ENCODE measurements around the gene DTX3.
"Not testable (repeated sequence)": the region's sequence is repeated elsewhere in the genome, so short reads cannot be mapped to it uniquely, and the experiment has no call there.

The DTX3 gene

DNA sequence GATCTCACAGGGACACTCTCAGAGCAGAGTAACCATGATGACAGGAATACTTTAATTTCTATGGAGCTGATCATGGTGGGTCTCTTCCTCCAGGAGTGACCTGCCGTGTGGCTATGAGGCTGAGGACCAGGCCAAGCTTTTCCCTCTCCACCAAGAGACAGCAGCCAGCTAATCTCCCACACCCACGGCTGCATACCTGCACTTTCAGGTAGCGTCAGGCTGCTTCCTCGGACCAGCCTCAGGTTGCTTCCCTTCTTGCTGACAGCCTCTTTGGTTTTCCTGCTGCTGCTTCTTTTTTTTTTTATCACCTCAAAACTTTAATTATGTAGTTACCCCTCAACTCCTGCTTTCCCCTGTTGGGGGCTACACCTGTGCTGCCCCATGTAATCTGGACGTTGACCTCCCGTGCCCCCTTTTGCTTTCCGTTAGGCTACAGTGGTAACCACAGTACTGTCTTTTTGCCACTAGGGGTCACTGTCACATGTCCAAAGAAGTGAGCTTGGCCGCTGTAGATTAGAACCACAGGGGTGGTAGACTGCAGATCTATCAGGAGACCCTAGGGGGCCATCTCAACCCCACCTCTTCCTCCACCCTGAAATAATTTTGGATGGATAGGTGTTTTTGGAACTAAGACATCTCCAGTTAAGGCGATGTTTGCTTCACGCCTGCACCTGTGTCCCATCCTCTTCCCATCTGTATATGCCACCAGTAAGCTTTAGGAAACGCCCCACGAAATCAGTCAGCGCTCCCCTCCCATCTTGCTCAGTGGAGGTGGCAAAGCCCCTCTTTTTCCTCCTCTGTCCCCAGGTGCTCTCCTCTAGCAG is 21.4 kb upstream of the DTX3 start:
- DNase-seq (ENCODE audit: low read depth): peak; percentile 76

DNA sequence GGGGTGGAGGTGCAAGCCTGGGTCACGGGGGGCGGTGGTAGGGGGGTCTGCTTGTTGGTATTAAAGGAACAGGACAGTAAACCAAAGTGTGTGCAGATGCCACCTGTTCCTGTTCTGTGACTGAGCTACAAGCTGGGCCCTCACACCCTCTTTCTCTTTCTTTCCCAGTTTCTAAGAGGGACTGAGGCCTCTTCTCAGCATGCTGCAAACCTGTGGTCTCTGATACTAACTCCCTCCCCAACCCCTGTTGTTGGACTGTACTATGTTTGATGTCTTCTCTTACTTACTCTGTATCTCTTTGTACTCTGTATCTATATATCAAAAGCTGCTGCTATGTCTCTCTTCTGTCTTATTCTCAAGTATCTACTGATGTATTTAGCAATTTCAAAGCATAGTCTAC is 20.6 kb upstream of the DTX3 start:
- no peak for DNase-seq (ENCODE audit: low read depth)

DNA sequence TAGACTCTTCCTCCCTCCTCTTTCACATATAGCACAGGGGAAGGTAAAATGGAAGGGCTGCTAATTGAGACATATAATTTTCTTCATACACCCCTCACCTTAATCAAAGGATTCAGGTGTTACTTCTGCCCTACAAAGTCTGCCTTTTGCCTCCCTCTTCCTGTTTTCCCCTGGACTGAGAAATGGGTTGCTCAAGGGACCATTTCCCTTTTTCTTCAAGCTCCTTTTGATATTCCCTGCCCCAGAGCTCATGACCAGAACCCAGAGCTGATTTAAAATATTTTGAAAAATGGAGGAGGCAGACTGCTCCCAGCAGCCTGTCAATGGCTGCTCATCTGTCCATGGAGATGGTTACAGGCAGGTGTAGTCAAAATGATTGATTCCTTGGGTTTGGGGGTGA is 19.9 kb upstream of the DTX3 start:
- DNase-seq (ENCODE audit: low read depth): no peak

GRCh38 chr12:57585156-57585555 is 19.5 kb upstream of the DTX3 start:
- no peak for DNase-seq (ENCODE audit: low read depth)

DNA sequence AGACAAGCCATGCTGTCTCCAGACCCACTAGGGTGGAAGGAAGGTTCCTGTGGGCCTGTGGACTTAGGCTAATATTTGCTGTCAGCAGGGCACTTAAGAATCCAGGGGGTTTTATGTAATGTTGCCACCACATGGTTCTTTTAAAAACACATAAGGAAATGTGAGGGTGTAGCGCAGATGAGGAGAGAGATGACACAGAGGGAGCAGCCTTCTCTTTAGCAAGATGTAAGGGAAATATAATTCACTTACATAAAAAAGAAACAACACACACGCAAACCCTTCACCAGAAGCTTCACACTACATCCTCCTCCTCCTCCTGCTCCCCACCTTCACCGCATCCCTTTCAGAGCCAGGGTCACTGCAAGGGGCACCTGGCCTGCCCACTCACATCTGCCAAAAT is 18.5 kb upstream of the DTX3 start:
- no peak for DNase-seq (ENCODE audit: low read depth)

DNA sequence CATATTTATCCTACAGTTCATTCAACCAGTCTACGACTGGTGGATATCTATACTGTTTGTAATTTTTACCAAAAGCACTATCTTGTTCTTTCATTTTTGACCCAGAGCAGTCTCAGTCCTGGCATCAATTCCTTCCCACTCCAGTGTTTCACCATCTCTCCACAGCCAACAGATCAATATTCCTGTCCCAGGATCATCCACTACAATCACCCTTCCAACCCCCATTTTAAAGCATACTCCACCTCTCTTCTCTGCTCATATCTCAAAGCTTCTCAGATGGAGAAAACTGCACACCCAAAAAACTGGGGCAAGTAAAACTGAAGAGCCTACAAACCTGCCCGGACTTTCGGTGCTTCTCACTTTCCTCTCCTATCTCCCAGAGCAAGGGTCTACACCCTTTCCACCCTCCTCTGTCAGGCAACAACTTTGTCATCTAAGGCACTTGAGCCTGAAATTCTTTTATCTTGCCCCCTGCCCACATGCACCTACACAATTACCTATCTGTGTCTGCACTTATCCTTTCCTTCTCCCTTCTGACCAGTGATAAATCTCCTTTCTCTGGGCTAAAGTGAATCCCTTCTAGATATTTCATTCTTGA is 17.7 kb upstream of the DTX3 start:
- no peak for DNase-seq (ENCODE audit: low read depth)

GRCh38 chr12:57588951-57589610 is 15.5 kb upstream of the DTX3 start:
- not testable (repeated sequence) for DNase-seq (ENCODE audit: low read depth)

DNA sequence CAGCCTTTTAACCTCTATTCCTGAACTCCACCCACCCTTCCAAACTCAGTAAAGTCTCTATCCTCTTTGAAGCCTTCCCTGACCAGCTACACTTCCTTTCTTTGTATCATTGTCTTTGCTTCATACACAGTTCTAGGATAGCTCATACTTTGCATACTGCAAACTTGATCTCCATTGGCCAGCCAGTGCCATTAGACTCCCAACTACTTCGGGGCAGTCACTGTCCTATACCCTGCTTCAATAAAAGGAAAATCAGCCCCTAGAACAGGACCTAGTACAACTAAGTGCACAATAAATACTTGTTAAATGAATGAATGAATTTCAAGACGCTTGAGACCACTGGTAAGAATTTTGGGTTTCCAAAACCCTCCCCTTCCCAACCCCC is 14.2 kb upstream of the DTX3 start:
- DNase-seq (ENCODE audit: low read depth): no peak

- DNase-seq (ENCODE audit: low read depth): peak; percentile 44
Observed at GRCh38 chr12:57590864-57591781, 13.5 kb upstream of the DTX3 start, which contains the start of gene PIP4K2C. PIP4K2C (plus strand) TSS chr12:57591192; CDS start chr12:57591290, 98 bp downstream.

GRCh38 chr12:57591782-57592325 is 12.8 kb upstream of the DTX3 start:
- DNase-seq (ENCODE audit: low read depth): no peak

DNA sequence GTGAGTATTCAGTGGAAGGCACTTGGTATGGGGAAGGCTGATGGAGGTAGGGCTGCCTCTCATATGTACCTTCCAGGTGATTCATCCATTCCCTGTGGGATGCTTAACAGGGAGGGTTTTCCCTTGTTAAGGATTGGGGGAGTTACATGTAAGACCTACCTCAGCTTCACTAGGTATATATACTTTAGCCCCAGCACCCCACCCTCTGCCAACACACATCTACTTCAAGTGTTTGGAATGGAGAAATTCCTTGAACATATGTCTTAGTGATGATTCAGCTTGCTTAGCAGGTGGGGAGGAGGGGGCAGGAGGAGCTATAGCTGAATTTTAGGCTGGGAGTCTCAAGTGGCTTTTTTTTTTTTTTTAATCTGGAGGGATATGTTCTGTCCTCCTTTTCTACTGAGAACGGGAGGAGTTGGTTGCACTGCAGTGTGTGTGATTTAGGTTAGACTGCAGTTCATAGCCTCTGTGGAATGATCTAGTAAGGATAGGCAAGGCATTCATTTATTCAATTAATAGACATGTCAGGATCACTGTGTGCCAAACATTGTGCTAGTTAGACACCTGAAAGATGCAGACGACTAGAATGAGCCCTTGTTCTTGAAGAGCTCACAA is 12.0 kb upstream of the DTX3 start:
- DNase-seq (ENCODE audit: low read depth): no peak

DNA sequence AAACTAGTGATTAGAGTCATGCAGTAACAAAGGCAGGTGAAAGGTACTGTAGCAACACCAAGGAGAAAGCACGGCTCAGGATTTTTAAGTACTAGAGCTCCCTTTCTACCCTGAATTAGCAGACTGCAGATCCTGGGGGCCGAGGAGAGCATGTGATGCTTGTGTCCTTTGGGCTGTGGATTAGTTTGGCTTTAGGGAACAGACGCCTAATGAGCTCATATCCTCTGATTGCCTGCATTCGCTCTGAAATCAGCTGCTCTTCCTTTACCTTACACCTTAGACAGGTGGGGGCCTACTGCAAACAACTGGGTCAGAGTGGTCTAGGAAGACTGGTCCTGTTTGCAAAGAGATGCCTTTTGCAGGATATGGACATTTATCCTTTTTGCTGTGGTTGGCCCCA is 11.4 kb upstream of the DTX3 start:
- no peak for DNase-seq (ENCODE audit: low read depth)

DNA sequence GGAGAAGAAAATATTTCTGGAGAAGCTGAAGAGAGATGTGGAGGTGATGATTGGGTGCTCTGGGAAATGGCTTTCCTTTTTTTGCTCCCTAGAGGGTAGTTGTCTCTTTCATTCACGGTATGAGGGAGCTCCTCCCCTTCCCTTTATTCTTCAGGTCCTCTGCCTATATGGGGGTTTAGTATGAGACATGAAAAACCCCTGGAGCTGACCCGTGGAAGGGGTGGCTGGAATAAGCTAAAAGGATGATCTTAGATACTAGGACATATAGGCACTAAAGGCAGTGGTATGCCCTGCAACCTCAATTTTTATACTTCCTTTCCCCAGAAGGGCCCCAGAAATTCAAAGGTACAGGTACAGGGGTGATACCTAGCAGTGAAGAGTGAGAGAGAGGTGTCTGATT is 4.2 kb upstream of the DTX3 start:
- DNase-seq (ENCODE audit: low read depth): no peak

DNA sequence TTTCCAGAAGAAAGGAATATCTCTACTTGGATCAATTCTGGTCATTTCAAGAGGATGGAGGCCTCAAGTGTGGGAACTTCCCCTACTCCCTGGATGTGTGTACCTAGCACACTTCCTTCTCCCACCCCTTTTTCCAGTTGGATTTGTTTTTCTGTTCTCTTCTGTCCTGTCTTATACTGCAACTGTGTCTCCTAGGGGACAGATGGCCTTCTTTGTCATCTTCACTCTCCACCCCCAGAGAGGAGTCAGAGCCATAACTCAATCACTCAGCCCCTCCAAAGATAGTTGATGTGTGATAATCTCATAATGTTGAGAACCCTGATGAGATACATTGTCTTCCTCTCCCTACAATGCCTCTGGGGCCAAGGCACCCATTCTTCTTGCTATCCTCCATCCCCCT is 2.1 kb upstream of the DTX3 start:
- no peak for DNase-seq (ENCODE audit: low read depth)

GRCh38 chr12:57603324-57603723 is 1.3 kb upstream of the DTX3 start:
- DNase-seq (ENCODE audit: low read depth): no peak

GRCh38 chr12:57603815-57604453 is 690 bp upstream of the DTX3 start:
- DNase-seq (ENCODE audit: low read depth): peak; percentile 66

- DNase-seq (ENCODE audit: low read depth): no peak
Observed at GRCh38 chr12:57604992-57605810, 577 bp downstream of the DTX3 start.

- no peak for DNase-seq (ENCODE audit: low read depth)
Observed at GRCh38 chr12:57605811-57606311, 1.2 kb downstream of the DTX3 start.

GRCh38 chr12:57606399-57606798 is 1.8 kb downstream of the DTX3 start:
- DNase-seq (ENCODE audit: low read depth): no peak

DNA sequence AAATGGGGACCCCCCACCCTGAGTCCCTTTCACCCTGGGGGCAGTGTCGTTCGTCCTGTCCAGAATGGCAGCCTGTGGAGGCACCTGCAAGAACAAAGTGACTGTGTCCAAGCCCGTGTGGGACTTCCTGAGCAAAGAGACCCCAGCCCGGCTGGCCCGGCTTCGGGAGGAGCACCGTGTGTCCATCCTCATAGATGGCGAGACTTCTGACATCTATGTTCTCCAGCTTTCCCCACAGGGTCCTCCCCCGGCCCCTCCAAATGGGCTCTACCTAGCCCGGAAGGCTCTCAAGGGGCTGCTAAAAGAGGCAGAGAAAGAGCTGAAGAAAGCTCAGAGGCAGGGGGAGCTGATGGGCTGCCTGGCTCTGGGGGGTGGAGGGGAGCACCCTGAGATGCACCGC is 2.2 kb downstream of the DTX3 start:
- DNase-seq (ENCODE audit: low read depth): no peak

Measured in iris pigment epithelial cell (primary cell).